Activated CD4-positive, alpha-beta T cell treated with anti-CD3 and anti-CD28 coated beads for 24 hours (primary cell): ENCODE measurements around the gene GRIK4.

Experiments used
- DNase-seq, 2 donors: peaks; one replicate each; pipeline ENCODE4 v3.0.0-alpha.2; 2020; ENCODE audit warnings: low read depth in 2 of 2

The GRIK4 gene

GRCh38 chr11:120707098-120707497 lies 195.6 kb downstream of the GRIK4 start:
- no peak for DNase-seq

- no peak for DNase-seq
Measured at GRCh38 chr11:120707663-120708062, 196.1 kb downstream of the GRIK4 start.

GRCh38 chr11:120708511-120709183 lies 197.1 kb downstream of the GRIK4 start:
- no peak for DNase-seq

- DNase-seq, result no peak
Measured at GRCh38 chr11:120709808-120710207, 198.3 kb downstream of the GRIK4 start.

- no peak for DNase-seq
Measured at GRCh38 chr11:120710354-120711131, 199.0 kb downstream of the GRIK4 start.

- DNase-seq, result no peak
Measured at GRCh38 chr11:120712014-120712413, 200.5 kb downstream of the GRIK4 start.

- no peak for DNase-seq
Measured at GRCh38 chr11:120712881-120713280, 201.3 kb downstream of the GRIK4 start.

- no peak for DNase-seq
Measured at GRCh38 chr11:120713296-120713695, 201.7 kb downstream of the GRIK4 start.

GRCh38 chr11:120714438-120714837 lies 202.9 kb downstream of the GRIK4 start:
- no peak for DNase-seq

- no peak for DNase-seq
Measured at GRCh38 chr11:120715239-120715638, 203.7 kb downstream of the GRIK4 start.

GRCh38 chr11:120717042-120717441 lies 205.5 kb downstream of the GRIK4 start:
- DNase-seq, result no peak

GRCh38 chr11:120717623-120718022 lies 206.1 kb downstream of the GRIK4 start:
- DNase-seq, result no peak

- no peak for DNase-seq
Measured at GRCh38 chr11:120718171-120718570, 206.6 kb downstream of the GRIK4 start.

GRCh38 chr11:120719348-120719747 lies 207.8 kb downstream of the GRIK4 start:
- no peak for DNase-seq

- no peak for DNase-seq
Measured at GRCh38 chr11:120720760-120721159, 209.2 kb downstream of the GRIK4 start.

- DNase-seq, result no peak
Measured at GRCh38 chr11:120722524-120722923, 211.0 kb downstream of the GRIK4 start.

- no peak for DNase-seq
Measured at GRCh38 chr11:120723751-120724150, 212.2 kb downstream of the GRIK4 start.

GRCh38 chr11:120727752-120728151 lies 216.2 kb downstream of the GRIK4 start:
- no peak for DNase-seq

- DNase-seq, result no peak
Measured at GRCh38 chr11:120735035-120735434, 223.5 kb downstream of the GRIK4 start.

GRCh38 chr11:120738516-120739046 lies 227.0 kb downstream of the GRIK4 start:
- no peak for DNase-seq

- DNase-seq, result no peak
Measured at GRCh38 chr11:120739780-120740179, 228.2 kb downstream of the GRIK4 start.

- DNase-seq, result no peak
Measured at GRCh38 chr11:120740380-120740779, 228.8 kb downstream of the GRIK4 start.
